ENCODE measurements around the gene GNAT2.

Gene GNAT2

GRCh38 chr1:109626682-109627408, 7.4 kb upstream of the GNAT2 start:
- DNase-seq (ENCODE audit: low read depth), result no peak

- no peak for DNase-seq (ENCODE audit: low read depth)
Measured at GRCh38 chr1:109625601-109626560, 6.5 kb upstream of the GNAT2 start.

- no peak for DNase-seq (ENCODE audit: low read depth)
Measured at GRCh38 chr1:109625176-109625575, 5.8 kb upstream of the GNAT2 start.

- DNase-seq (ENCODE audit: low read depth), result no peak
Measured at GRCh38 chr1:109624201-109625010, 5.0 kb upstream of the GNAT2 start.

GRCh38 chr1:109623601-109624161, 4.3 kb upstream of the GNAT2 start:
- no peak for DNase-seq (ENCODE audit: low read depth)

- no peak for DNase-seq (ENCODE audit: low read depth)
Measured at GRCh38 chr1:109622895-109623294, 3.5 kb upstream of the GNAT2 start.

GRCh38 chr1:109622137-109622892, 2.9 kb upstream of the GNAT2 start:
- no peak for DNase-seq (ENCODE audit: low read depth)

- DNase-seq (ENCODE audit: low read depth), result peak; percentile 25
Measured at GRCh38 chr1:109621379-109622136, 2.1 kb upstream of the GNAT2 start.

GRCh38 chr1:109620841-109621286, 1.4 kb upstream of the GNAT2 start:
- peak; percentile 97 for DNase-seq (ENCODE audit: low read depth)

- peak; percentile 82 for DNase-seq (ENCODE audit: low read depth)
Measured at GRCh38 chr1:109620401-109620791, 980 bp upstream of the GNAT2 start.

- DNase-seq (ENCODE audit: low read depth), result no peak
Measured at GRCh38 chr1:109618661-109619575, 498 bp downstream of the GNAT2 start.

GRCh38 chr1:109617291-109617801, 2.1 kb downstream of the GNAT2 start:
- DNase-seq (ENCODE audit: low read depth), result peak; percentile 93

- DNase-seq (ENCODE audit: low read depth), result no peak
Measured at GRCh38 chr1:109616391-109616790, 3.0 kb downstream of the GNAT2 start.

GRCh38 chr1:109615879-109616278, 3.5 kb downstream of the GNAT2 start:
- no peak for DNase-seq (ENCODE audit: low read depth)

GRCh38 chr1:109613361-109614147, 5.9 kb downstream of the GNAT2 start:
- DNase-seq (ENCODE audit: low read depth), result peak; percentile 70

GRCh38 chr1:109611308-109611990, 8.0 kb downstream of the GNAT2 start:
- no peak for DNase-seq (ENCODE audit: low read depth)

- DNase-seq (ENCODE audit: low read depth), result peak; percentile 74
Measured at GRCh38 chr1:109610609-109611307, 8.7 kb downstream of the GNAT2 start.
